Endothelial cell of umbilical vein (primary cell): ENCODE measurements around the gene FGD3. TPM values are rescaled to one million over a fixed set of nuclear protein-coding genes. Genes with fewer than 3 reads are reported as not detected.

Source experiments
- BruUV-seq: library from RNA; stranded (reverse); fragments of 400-500 nt; replicated peaks from 2 replicates; lab custom pipeline; 2021; lab: Mats Ljungman, UMichigan
- CTCF ChIA-PET: fragments of 300-600, 350-600 bp; sonication (Branson Sonifier 250); formaldehyde crosslinking; loops from one replicate; lab custom pipeline; 2021; ENCODE audit warnings: antibody characterized with exemption, inconsistent platforms; lab: Charles Lee
- POLR2A ChIA-PET: fragments of 300-600, 350-600 bp; sonication (Branson Sonifier 250); formaldehyde crosslinking; loops from one replicate; lab custom pipeline; 2021; ENCODE audit warnings: antibody characterized with exemption, inconsistent platforms; lab: Charles Lee
- DNase-seq: peaks from one replicate; pipeline ENCODE4 v3.0.0-alpha.2; 2011; ENCODE audit warnings: low read depth, low spot score
- FAIRE-seq: peaks from 2 replicates; lab custom pipeline; 2011; peaks lifted over from hg19 to GRCh38; lab: Jason Lieb, UNC
- H2AFZ ChIP-seq: 2 replicates; pipeline ENCODE4 v1.6.0; 2012; ENCODE audit warnings: low read depth, low read length, control low read depth, inconsistent platforms
- H3K27ac ChIP-seq: 2 replicates; pipeline ENCODE4 v1.5.1; 2011; ENCODE audit warnings: low read depth, mild to moderate bottlenecking, control low read depth, low read length, moderate library complexity; ENCODE audit not compliant: insufficient read depth
- H3K27me3 ChIP-seq, 2 experiments: 2 replicates each; pipeline versions ENCODE4 v1.6.0 to v1.6.1; 2011; ENCODE audit warnings: low read length in 2 of 2, mixed read lengths in 1 of 2; ENCODE audit not compliant: control insufficient read depth in 2 of 2, insufficient read depth in 2 of 2
- H3K36me3 ChIP-seq, 2 experiments: 2 replicates in 1 of 2; 3 replicates in 1 of 2; pipeline ENCODE4 v1.5.1; 2011; ENCODE audit warnings: low read length in 2 of 2, mild to moderate bottlenecking in 1 of 2, moderate library complexity in 1 of 2; ENCODE audit not compliant: control insufficient read depth in 2 of 2, insufficient read depth in 2 of 2; ENCODE audit errors: extremely low read depth in 1 of 2
- H3K4me1 ChIP-seq: 3 replicates; pipeline ENCODE4 v1.5.1; 2011; ENCODE audit warnings: mild to moderate bottlenecking, low read length; ENCODE audit not compliant: control insufficient read depth, insufficient read depth; ENCODE audit errors: extremely low read depth
- H3K4me2 ChIP-seq: 2 replicates; pipeline ENCODE4 v1.6.1; 2011; ENCODE audit warnings: low read length, control low read depth, mixed read lengths; ENCODE audit not compliant: insufficient read depth
- H3K4me3 ChIP-seq, 3 experiments: fragments of 200-600 bp in 1 of 3; sonication (generic), shearing (Covaris generic) in 1 of 3; replicated peaks in 1 of 3; 2 replicates each; pipeline ENCODE4 v1.5.1; 2011 to 2016; ENCODE audit warnings: control low read depth in 3 of 3, low read length in 3 of 3, mild to moderate bottlenecking in 2 of 3, inconsistent platforms in 1 of 3, low read depth in 1 of 3, moderate library complexity in 1 of 3; ENCODE audit not compliant: insufficient read depth in 1 of 3
- H3K79me2 ChIP-seq: 2 replicates; pipeline ENCODE4 v1.6.0; 2012; ENCODE audit warnings: low read length, inconsistent platforms; ENCODE audit not compliant: control insufficient read depth, insufficient read depth
- H3K9ac ChIP-seq: replicated peaks from 2 replicates; pipeline ENCODE3; 2011; ENCODE audit warnings: low read length, control low read depth; ENCODE audit not compliant: insufficient read depth; ENCODE audit errors: extremely low read depth
- H3K9me1 ChIP-seq: replicated peaks from 3 replicates; pipeline ENCODE4 v1.6.0; 2011; ENCODE audit warnings: mild to moderate bottlenecking, low read length; ENCODE audit not compliant: control insufficient read depth, insufficient read depth; ENCODE audit errors: extremely low read depth
- H3K9me3 ChIP-seq: replicated peaks from 2 replicates; pipeline ENCODE4 v1.5.1; 2012; ENCODE audit warnings: low read length, inconsistent platforms; ENCODE audit not compliant: control insufficient read depth, insufficient read depth
- H4K20me1 ChIP-seq: replicated peaks from 2 replicates; pipeline ENCODE3; 2011; ENCODE audit warnings: mild to moderate bottlenecking, low read length; ENCODE audit not compliant: control insufficient read depth, insufficient read depth; ENCODE audit errors: extremely low read depth
- GATA2 ChIP-seq: IDR thresholded peaks from 2 replicates; pipeline ENCODE4 v1.7.0; 2011; ENCODE audit warnings: low read depth, mild to moderate bottlenecking, moderate library complexity, mixed read lengths, low read length; ENCODE audit not compliant: insufficient read length, insufficient read depth
- JUN ChIP-seq: IDR thresholded peaks from 2 replicates; pipeline ENCODE4 v1.6.1; 2011; ENCODE audit warnings: borderline replicate concordance, low read depth; ENCODE audit not compliant: insufficient read length, insufficient read depth
- dilution Hi-C: fragments of 300-500 bp; cut with MboI; formaldehyde crosslinking; loops from one replicate; pipeline ENCODE4 v1.15.0; 2019; ENCODE audit warnings: low sequenced_read_pairs; ENCODE audit not compliant: extremely low pct_ligation_motif_present
- intact Hi-C: fragments of 100-400 bp; cut with micrococcal nuclease; formaldehyde crosslinking; loops from one replicate; pipeline ENCODE4 v1.10.0; 2022
- polyA plus RNA-seq, 4 experiments: library from polyadenylated mRNA; depleted of rRNA in 3 of 4; stranded (reverse) in 3 of 4; unstranded in 1 of 4; fragments of >200 nt; gene quantifications; 2 replicates each; pipeline versions ENCODE4 v1.2.1 to v1.2.3, GENCODE V29; 2011 to 2012; ENCODE audit warnings: missing spikeins in 1 of 4
- total RNA-seq: library from RNA; stranded (reverse); gene quantifications from 2 replicates; pipeline ENCODE4 v1.2.3, GENCODE V29; 2021

FGD3 gene
- total and polyA plus RNA-seq, 2 donors (not counting 3 experiments of a cell fraction or from before 2014, with no cell fraction given): not detected

GRCh38 chr9:93085676-93086075, 138.4 kb downstream of the FGD3 start:
- dilution Hi-C loops (no loop called here), intact Hi-C loops (no loop called here)
- no peak for FAIRE-seq

More at GRCh38 chr9:93085676-93086075, 138.4 kb downstream of the FGD3 start:
- no peaks in the 10 kb centered on the region for H3K9me3 ChIP-seq
- no peak overlapping the region for H3K9ac ChIP-seq
- no peak overlapping the region for H3K4me2 ChIP-seq
- POLR2A ChIA-PET: no interaction called here
- no peak for DNase-seq
- CTCF ChIA-PET: interaction anchor here (0.9 kb wide), 1 partner anchor 217 kb away, joined by 3 read pairs; no protein-coding TSS in a partner anchor
- no peaks in the 10 kb centered on the region for H3K9me1 ChIP-seq
- no peak overlapping the region for H3K27ac ChIP-seq
- no peaks in the 10 kb centered on the region for H3K4me1 ChIP-seq
- no peaks in the 10 kb centered on the region for H3K79me2 ChIP-seq
- TF ChIP-seq JUN (no peak), GATA2 (no peak)
- no TSS peak for BruUV-seq
- no peaks in the 10 kb centered on the region for H3K36me3 ChIP-seq
- no peaks in the 10 kb centered on the region for H4K20me1 ChIP-seq
- H3K27me3 ChIP-seq: no peaks in the 10 kb centered on the region
- H2AFZ ChIP-seq: no peak overlapping the region
- no peak overlapping the region for H3K4me3 ChIP-seq

Other genes with a start within 250 kb of the FGD3 start
- gene BICD2, start 182.7 kb upstream of the FGD3 start, total RNA-seq: 37.9 and 39.3 TPM in 2 replicates
- gene BICD2, start 182.7 kb upstream of the FGD3 start, polyA plus RNA-seq: 10.7 and 14.3 TPM in 2 replicates
- gene ZNF484, start 69.5 kb upstream of the FGD3 start, total RNA-seq: 6.7 and 7.2 TPM in 2 replicates
- gene ZNF484, start 69.5 kb upstream of the FGD3 start, polyA plus RNA-seq: 0.67 and 0.88 TPM in 2 replicates
- gene SUSD3, start 111.2 kb downstream of the FGD3 start, total RNA-seq: not detected in 2 replicates
- 0.14 TPM in 1 of 2 replicates, not detected in the other for gene SUSD3, start 111.2 kb downstream of the FGD3 start, polyA plus RNA-seq
- gene CARD19, start 148.7 kb downstream of the FGD3 start, total RNA-seq: 45.7 and 58.4 TPM in 2 replicates
- gene CARD19, start 148.7 kb downstream of the FGD3 start, polyA plus RNA-seq: 148 and 238 TPM in 2 replicates
- gene NINJ1, start 186.7 kb downstream of the FGD3 start, total RNA-seq: 31.5 and 42.2 TPM in 2 replicates
- 57.7 and 75.4 TPM in 2 replicates for gene NINJ1, start 186.7 kb downstream of the FGD3 start, polyA plus RNA-seq
- gene WNK2, start 236.6 kb downstream of the FGD3 start, total RNA-seq: not detected in 2 replicates
- not detected in 2 replicates for gene WNK2, start 236.6 kb downstream of the FGD3 start, polyA plus RNA-seq